ENCODE results near the gene NAPG.
"Not testable (repeated sequence)": the region's sequence is repeated elsewhere in the genome, so short reads cannot be mapped to it uniquely, and the experiment has no call there.

Gene NAPG

GRCh38 chr18:10585260-10585659, 59.4 kb downstream of the NAPG start:
- no peak for DNase-seq

- peak; percentile 32 for DNase-seq
Measured at GRCh38 chr18:10588975-10589374, 63.1 kb downstream of the NAPG start.

GRCh38 chr18:10590412-10590811, 64.6 kb downstream of the NAPG start:
- no peak for DNase-seq

GRCh38 chr18:10591896-10592295, 66.1 kb downstream of the NAPG start:
- DNase-seq, result peak; percentile 59

- DNase-seq, result peak; percentile 91
Measured at GRCh38 chr18:10593366-10594022, 67.7 kb downstream of the NAPG start.

- DNase-seq, result not testable (repeated sequence)
Measured at GRCh38 chr18:10595917-10596316, 70.1 kb downstream of the NAPG start.

GRCh38 chr18:10597695-10598094, 71.9 kb downstream of the NAPG start:
- not testable (repeated sequence) for DNase-seq

- DNase-seq, result not testable (repeated sequence)
Measured at GRCh38 chr18:10600701-10601100, 74.9 kb downstream of the NAPG start.

Measured in MV-4-11 (cell line).